D341Med (cell line): ENCODE results near the gene S100A1.
A peak's percentile ranks its signal among the peaks of the same experiment; 100 is the strongest.
"Not testable (repeated sequence)": the region's sequence is repeated elsewhere in the genome, so short reads cannot be mapped to it uniquely, and the experiment has no call there.

Experiments used
- DNase-seq: peaks from one replicate; pipeline ENCODE4 v3.0.0; 2012; ENCODE audit warnings: low spot score

Gene S100A1

DNA sequence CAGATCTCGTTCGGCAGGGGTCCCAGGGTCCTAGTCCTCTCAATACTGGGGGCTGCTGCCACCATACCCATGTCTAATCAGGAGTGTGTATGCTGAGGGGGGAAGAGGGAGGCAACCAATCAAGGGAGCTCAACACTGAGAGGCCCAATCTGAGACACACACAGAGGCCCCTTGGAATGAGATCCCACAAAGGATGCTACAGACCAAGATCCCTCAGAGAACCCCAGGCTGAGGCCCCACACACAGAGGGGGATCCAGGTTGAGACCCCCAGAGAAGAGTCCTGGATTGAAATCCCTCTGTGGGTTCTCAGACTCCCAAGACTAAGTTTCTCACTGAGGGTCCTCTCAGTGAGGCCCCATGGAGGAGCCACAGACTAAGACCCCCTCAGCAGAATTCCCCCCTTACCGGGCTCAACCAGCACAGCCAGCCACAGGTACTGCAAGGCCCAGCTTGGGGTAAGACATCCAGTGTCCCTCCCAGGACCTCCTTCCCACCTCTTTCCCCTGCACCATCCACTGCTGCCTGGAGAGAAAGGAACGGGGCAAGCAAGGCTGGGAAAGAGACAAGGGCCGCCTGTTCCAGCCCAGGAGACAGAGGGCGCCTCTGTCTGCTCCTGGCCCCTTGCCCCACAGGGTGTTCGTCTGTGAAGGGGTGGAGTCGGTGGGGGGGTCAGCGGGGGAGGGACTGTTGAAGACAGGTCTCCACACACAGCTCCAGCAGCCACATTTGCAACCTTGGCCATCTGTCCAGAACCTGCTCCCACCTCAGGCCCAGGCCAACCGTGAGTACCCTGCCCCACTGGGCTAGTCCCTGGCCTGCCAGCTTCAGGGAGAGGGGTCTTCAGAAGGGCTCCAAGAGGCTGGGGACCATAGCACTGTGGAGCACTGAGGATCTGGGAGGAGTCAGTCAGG, at the start of gene S100A1:
TSS of gene S100A1 (plus strand) at position 720 of the 912 bp plus-strand sequence. CDS start 2,088 bp downstream, outside the sequence.
- DNase-seq = peak; percentile 30

DNA sequence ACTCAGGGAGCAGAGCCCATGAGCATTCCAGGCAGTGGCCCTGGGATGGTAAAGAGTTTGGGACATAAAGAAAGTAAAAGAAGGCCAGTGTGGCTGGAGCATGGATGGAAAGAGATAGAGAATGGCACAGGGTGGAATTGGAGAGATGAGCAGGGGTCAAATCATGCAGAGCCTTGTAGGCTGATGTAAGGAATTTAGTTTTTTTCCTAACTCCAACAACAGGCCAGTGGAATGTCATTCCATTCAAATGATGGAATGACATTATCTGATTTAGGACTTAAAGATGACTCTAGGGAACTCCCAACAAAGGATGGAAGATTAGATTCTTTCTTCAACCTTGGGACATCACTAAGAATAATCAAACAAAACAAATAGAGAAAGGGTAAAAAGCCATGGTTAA, 49.7 kb upstream of the S100A1 start:
- DNase-seq = no peak

DNA sequence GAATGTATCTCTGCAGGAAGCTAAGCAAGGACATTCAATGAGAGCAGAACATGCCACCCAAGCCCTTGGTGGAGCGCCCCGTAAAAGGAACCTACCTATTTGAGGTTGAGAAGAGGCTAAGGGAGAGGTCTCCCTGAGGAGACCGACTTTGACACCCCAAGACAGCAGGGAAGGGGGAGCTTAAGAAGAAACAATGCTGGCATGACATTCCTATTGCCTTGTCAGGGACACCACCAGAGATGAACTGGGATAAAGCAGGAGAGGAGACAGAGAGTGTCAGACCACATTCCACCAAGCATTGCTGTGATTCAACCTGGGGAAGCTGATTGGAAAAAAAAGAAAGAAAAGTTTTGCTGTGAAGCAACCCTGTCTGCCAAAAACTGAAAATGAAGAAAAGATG, 49.3 kb upstream of the S100A1 start:
- no peak for DNase-seq

DNA sequence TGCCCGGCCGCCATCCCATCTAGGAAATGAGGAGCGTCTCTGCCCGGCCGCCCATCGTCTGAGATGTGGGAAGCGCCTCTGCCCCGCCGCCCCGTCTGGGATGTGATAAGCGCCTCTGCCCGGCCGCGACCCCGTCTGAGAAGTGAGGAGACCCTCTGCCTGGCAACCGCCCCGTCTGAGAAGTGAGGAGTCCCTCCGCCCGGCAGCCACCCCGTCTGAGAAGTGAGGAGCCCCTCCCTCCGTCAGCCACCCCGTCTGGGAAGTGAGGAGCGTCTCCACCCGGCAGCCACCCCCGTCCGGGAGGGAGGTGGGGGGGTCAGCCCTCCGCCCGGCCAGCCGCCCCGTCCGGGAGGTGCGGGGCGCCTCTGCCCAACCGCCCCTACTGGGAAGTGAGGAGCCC, 45.4 kb upstream of the S100A1 start:
- not testable (repeated sequence) for DNase-seq

DNA sequence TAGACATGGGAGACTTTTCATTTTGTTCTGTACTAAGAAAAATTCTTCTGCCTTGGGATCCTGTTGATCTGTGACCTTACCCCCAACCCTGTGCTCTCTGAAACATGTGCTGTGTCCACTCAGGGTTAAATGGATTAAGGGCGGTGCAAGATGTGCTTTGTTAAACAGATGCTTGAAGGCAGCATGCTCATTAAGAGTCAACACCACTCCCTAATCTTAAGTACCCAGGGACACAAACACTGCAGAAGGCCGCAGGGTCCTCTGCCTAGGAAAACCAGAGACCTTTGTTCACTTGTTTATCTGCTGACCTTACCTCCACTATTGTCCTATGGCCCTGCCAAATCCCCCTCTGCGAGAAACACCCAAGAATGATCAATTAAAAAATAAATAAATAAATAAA, 44.7 kb upstream of the S100A1 start:
- DNase-seq = not testable (repeated sequence)

DNA sequence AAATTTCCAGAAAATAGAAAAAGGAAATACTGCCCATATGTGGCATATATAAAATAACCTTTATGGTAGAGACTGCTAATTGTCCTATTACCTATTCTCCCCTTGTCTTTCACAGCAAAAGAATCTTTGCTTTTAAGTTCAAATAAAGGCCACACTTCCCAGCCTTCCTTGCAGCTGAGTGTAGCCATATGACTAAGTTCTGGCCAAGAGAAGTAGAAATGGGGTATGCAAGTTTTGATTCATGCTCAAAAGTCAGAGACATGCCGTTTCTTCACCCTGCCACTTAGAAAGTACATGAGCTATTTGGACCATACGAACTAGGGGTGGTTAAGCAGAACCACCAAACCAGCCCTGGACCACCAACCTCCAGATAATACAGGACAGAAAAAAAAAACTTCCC, 44.3 kb upstream of the S100A1 start:
- DNase-seq = no peak

DNA sequence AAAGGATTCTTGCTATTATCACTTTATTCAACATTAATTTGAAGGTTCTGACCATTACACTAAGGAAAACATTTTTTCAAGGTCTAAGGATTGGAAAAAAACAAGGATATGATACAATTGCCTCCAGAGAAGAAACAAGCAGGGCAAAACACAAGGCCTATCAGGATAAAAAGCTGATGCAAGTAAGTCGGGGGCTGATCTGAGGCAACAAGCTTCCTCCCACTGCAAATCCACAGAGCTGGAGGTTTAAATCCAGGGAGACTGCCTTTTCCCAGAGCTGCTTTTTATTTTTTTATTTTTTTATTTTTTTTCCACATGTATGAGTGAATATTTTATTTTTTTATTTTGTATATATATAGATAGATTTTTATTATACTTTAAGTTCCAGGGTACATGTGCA, 43.2 kb upstream of the S100A1 start:
- no peak for DNase-seq

DNA sequence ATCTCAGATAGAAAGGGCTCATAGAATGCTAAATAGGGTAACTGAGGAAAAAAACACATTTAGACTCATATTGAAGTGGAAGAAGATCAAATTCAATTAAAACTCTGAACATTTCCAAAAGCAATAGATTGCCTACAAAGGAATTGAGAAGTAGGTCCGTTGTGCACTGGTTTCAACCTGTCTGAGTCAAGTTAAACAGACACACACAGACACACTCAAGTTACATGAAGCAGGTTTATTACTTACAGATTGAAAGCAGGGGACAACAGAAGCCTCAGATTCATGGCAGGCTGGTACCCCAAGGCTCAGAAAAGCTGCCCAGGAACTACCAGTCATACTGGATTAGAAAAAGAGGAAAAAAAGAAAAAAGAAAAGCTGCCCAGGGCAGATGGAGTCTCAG, 41.9 kb upstream of the S100A1 start:
- DNase-seq = no peak

DNA sequence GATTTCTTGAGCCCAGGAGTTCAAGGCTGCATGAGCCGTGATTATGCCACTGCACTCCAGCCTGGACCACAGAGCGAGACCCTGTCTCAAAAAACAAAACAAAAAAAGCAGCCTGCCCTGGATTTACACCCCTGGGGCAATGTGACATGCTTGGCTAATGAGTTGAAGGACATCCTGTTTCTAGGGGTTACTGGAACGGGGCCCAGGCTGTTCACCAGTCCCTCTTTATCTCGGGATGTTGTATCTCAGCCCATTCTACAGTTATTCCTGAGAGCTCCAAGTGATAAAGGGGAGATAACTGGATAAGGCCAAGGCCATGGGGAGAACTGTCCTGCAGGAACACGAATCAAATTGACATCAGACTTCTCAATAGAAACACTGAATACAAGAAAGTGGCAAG, 40.9 kb upstream of the S100A1 start:
- DNase-seq = no peak

DNA sequence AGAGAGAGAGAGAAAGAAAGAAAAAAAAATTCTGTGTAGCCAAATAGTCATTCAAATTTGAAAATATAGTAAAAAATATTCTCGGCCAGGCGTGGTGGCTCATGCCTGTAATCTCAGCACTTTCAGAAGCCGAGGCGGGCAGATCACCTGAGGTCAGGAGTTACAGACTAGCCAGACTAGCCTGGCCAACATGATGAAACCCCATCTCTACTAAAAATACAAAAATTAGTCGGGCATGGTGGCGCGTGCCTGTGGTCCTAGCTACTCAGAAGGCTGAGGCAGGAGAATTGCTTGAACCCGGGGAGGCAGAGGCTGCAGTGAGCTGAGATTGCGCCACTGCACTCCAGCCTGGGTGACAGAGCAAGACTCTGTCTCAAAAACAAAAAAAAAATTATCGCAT, 40.2 kb upstream of the S100A1 start:
- DNase-seq = not testable (repeated sequence)

DNA sequence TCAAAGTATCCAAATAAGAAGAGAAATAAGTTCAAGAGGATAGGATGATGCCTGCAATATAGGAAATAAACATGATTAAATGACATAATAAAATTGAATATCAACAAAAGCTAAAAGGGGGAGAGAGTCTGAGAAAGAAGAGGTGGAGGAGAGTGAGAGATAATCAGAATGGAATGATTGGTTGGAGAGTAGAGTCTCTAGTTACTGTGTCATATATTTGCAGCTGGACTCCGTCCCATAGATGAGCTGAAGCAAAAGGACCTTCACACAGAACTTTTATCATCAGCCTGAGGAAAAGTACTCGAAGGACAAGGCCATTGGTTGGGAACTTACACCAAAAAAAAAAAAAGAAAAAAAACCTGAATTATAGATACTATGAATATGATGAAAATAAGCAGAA, 39.8 kb upstream of the S100A1 start:
- DNase-seq = no peak

DNA sequence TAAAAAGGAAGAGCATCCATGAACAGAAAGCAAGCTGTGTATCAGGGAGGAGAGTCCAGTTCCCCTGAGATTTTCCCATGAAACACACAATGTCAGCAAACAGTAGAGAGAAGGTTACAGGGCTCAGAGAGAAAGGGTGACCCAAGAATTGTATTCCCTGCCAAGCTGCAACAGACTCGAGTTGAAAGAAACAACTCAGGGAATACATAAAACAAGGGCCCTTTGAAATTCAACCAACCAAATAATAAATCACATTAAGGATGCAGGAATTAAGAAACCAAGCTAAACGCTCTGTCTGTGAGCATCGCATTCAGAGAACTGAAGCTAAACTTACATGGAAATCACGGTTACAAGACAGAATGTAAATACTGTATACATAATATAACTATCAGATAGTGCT, 35.5 kb upstream of the S100A1 start:
- no peak for DNase-seq

DNA sequence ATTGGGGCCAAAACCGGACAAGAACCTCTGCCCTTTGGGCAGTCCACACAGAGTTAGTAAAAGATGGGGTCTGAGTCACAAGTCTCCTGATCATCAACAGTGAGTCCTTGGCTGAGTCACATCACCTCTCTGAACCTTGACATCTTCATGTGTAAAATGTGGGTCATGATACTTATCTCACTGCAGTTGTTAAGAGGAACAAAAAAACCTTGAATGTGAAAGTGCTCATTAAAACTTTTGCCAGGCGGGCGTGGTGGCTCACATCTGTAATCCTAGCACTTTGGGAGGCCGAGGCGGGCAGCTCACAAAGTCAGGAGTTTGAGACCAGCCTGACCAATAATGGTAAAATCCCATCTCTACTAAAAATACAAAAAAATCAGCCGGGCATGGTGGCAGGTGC, 31.0 kb upstream of the S100A1 start:
- DNase-seq = no peak

DNA sequence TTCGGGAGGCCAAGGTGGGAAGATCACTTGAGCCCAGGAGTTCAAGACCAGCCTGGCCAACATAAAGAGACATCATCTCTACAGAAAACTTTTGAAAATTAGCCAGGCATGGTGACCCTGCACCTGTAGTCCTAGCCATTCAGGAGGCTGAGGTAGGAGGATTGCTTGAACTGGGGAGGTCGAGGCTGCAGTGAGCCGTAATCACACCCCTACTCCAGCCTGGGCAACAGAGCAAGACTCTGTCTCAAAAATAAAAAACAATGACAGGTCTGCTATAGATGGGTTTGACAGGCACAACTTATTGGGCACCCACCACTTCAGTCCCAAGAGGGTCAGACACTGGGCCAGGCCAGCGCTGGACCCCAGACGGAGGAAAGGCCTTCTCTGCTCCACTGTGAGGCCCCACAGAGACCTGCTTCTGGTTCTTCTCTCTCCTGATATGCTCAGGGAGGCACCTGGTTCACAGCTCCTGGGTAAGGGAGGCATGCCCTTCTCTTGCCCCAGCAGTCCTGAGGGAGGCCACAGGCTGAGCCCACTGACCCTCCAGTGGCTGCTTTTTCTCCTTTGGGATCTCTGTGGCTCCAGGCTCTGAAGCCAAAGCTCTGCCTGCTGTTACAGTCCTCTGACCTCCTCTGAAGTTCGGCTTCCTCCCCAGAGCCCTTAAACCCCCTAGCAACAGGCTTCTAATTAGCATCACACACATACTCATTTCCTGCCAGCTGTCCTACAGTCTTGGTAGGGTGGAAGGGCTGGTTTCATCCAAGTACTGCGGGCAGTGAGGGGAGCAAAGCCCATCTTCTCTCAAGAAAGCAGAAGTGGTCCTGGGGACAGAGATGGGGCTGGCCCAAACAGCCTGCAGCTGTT, 29.7 kb upstream of the S100A1 start:
- DNase-seq = peak; percentile 40

DNA sequence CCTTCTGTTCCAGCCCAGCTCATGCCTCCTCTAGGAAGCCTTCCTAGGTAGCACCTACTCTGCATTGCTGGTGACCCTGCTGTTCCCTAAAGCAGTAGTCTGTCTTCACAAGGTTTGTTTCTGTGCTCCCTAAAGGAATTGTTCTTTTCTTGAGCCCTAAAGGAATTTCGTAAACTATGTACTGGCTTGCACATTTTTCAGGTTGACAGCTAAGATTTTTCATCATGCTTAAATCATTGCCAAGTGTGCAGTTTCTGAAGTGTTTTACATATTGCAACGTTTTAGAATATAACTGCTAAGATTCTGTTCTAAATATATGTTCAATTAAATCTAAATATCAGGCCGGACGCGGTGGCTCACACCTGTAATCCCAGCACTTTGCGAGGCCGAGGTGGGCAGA, 28.4 kb upstream of the S100A1 start:
- no peak for DNase-seq

DNA sequence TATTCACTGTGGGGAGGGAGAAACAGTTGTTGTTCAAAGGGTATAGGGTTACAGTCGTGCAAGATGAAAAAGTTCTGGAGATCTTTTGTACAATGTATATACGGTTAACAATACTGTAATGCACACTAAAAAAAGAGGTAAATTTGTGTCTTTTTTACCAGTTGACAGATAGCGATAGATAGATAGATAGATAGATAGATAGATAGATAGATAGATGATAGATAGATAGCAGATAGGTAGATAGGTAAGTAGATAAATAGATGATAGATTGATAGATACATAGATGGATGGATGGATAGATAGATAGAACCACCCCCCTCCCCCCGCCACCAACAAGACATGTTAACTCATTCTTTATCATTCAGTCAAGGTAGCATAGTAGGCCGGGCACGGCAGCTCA, 25.5 kb upstream of the S100A1 start:
- no peak for DNase-seq

DNA sequence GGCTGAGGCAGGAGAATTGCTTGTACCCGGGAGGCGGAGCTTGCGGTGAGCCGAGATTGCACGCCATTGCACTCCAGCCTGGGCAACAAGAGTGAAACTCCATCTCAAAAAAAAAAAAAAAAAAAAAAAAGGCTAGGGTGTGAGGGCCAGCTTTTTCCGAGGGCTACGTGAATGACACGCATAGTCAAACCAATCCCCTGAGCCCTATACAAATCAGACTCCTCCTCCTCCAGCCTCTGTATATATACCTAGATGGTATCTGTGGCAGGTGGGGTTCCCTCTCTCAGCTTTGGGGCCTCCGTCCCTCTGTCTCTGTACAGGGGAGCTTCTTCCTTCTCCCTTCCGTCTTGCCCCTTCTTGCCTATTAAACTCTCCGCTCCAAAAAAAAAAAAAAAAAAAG, 22.0 kb upstream of the S100A1 start:
- DNase-seq = no peak

DNA sequence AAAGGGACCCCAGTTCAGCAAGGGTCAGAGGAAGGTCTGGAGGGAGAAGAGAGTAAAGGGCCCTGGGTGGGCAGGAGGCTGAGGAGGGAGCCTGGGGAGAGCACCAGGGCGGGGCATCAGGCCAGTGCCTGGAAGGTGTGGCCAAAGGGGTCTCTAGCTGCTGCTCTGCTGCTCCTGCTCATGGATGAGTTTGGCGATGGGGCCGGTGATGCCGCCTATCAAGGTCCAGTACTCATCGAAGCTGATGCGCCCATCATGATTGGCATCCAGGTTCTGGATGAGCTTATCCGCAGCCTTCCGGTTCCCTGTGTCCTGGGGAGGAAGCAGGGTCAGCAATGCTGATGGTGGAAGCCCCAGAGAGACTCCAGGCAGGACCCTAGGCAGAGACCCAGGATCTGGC, 20.9 kb upstream of the S100A1 start:
- no peak for DNase-seq

DNA sequence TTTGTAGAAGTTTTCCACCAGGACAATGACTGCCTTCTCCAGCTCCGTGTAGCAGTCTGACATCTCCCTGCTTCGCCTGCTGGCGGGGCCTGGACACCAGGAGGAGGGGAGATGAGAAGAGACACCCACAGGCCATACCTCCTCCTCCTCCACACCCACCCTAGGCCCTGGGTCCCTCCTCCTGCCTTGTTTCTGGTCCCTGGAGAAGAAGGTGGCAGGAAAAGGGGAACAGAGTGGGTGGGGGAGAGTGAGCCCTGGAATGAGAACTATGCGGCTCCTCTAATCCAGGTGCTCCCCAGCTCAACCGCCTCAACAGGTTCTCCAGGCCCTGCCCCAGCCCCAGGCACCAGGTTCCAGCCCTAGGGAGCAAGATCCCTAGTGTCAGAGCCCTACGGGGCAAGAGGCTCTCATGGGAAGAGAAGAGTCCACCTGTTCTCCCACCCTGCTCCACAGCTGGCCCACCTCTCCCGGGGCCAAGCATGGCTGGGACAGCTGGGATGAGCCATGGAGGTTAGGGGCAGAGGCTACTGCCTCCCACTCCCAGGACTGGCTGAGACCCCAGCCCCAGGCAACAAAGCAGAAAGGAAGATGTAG, 20.0 kb upstream of the S100A1 start:
- DNase-seq = no peak

DNA sequence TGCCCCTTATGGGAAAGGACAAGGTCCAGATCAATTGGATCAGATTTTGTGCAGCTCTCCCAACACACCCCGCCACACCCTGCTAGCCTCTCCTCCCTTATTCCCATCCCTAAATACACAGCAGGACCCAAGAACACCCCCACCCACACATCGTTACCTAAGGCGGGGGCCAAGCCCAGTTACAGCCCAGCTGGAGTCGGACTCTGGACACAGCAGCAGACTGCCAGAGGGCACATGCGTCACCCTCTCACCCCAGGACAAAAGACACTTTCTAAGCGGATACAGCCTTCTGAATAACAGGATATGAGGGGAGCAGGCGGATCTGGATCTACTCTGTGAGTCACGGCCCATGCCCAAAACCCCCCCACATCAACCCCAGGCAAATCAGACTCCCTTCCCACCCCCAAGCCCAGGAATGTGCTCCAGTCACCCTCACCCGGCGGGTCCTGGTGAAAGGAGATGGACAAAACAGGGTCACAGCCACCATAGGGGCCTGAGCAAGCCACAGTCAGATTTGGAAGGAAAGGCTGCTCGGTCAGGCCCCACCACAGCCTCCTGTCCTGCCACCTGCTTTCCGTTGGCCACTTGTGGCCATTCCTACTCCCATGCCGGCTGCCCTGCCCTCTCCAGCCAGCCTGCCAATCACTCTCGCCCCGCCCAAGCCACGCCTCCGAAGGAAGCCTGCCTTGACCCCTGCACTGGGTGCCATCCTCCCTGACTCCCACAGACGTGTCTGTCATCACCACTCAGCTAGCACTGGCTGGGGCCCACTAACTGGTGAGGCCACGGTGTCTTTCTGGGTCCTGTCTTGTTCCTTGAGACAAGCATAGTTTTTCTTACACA, 19.3 kb upstream of the S100A1 start:
- DNase-seq = peak; percentile 34

DNA sequence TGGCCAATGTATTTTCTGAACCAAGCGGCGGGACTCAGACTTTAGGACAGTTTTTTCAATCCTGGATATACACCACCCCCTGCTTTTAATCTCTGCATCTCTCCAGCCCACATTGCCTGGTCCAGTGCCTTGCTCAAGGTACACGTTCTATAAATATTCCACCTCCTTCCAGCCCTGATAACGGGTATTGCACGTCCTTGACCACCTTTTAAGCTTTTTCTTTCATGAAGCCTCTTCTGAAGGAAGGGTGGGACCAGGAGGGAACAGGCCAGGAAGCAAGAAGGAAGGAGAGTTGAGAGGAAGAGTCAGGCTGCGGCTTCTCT, 18.7 kb upstream of the S100A1 start:
- DNase-seq = no peak

DNA sequence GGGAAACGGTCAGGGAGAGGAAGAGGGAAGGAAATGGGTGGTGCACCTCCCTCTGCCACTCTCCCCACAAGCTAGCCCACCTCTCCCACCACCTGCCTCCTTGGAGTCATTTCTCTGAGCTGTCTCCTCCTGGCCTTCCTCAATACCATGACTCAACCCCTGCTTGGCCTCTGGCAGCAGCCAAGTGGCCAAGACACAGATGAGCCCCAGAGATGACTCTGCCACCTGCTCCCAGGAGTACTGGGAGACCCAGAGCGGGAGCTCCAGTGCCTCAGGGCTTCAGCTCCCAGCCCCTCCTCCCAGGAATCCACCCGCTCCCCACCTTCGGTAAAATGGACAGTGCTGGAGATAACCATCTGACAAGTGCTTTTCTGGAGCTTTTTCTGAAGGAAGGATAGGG, 17.9 kb upstream of the S100A1 start:
- no peak for DNase-seq
